PC-9 (cell line): Measurements from ENCODE around the gene DDHD1. TPM values are rescaled to one million over a fixed set of nuclear protein-coding genes. Genes with fewer than 3 reads are reported as not detected.

Experiments used
- BruUV-seq: library from RNA; stranded (reverse); fragments of 400-500 nt; replicated peaks from 2 replicates; lab custom pipeline; 2021; lab: Mats Ljungman, UMichigan
- CTCF ChIA-PET: fragments of 300-600 bp; sonication (Branson Sonifier 250); formaldehyde crosslinking; loops from one replicate; lab custom pipeline; 2022; ENCODE audit warnings: antibody characterized with exemption; lab: Charles Lee
- POLR2A ChIA-PET: fragments of 300-600 bp; sonication (Branson Sonifier 250); formaldehyde crosslinking; loops from one replicate; lab custom pipeline; 2022; ENCODE audit warnings: antibody characterized with exemption; ENCODE audit not compliant: unreplicated experiment; lab: Charles Lee
- DNase-seq, 2 experiments: peaks; one replicate each; pipeline versions ENCODE4 v3.0.0 to v3.0.0-alpha.2; 2015 to 2022; ENCODE audit warnings: mixed read lengths in 1 of 2
- H2AFZ ChIP-seq: fragments of 200-600 bp; sonication (generic); 2 replicates; pipeline ENCODE4 v1.8.1; 2017; ENCODE audit warnings: antibody characterized with exemption
- H3F3A ChIP-seq: fragments of 200-600 bp; sonication (generic); 2 replicates; pipeline ENCODE4 v1.8.1; 2017; ENCODE audit warnings: antibody characterized with exemption, mild to moderate bottlenecking, low read depth; ENCODE audit not compliant: insufficient read depth
- H3K27ac ChIP-seq: fragments of 200-600 bp; sonication (generic); 2 replicates; pipeline ENCODE4 v1.6.1; 2016; ENCODE audit warnings: mixed run types
- H3K27me3 ChIP-seq: fragments of 200-600 bp; sonication (generic); 2 replicates; pipeline ENCODE4 v1.6.1; 2016; ENCODE audit warnings: low read depth, mixed run types; ENCODE audit not compliant: insufficient read depth
- H3K36me3 ChIP-seq: fragments of 200-600 bp; sonication (generic); 2 replicates; pipeline ENCODE4 v1.6.1; 2016; ENCODE audit warnings: low read depth, mixed run types
- H3K4me1 ChIP-seq: fragments of 200-600 bp; sonication (generic); replicated peaks from 2 replicates; pipeline ENCODE4 v1.6.1; 2016; ENCODE audit warnings: mixed run types; ENCODE audit not compliant: insufficient read depth
- H3K4me2 ChIP-seq: fragments of 200-600 bp; sonication (generic); 2 replicates; pipeline ENCODE4 v1.6.1; 2017; ENCODE audit warnings: mixed run types
- H3K4me3 ChIP-seq: fragments of 200-600 bp; sonication (generic); 2 replicates; pipeline ENCODE4 v1.6.1; 2016; ENCODE audit warnings: mixed run types
- H3K79me2 ChIP-seq: fragments of 200-600 bp; sonication (generic); 2 replicates; pipeline ENCODE4 v1.6.1; 2017; ENCODE audit warnings: low read depth, mixed run types
- H3K9me2 ChIP-seq: fragments of 200-600 bp; sonication (generic); 2 replicates; pipeline ENCODE4 v1.8.1; 2017; ENCODE audit warnings: mild to moderate bottlenecking; ENCODE audit not compliant: insufficient read depth
- H3K9me3 ChIP-seq: fragments of 200-600 bp; sonication (generic); 2 replicates; pipeline ENCODE4 v1.8.1; 2016; ENCODE audit warnings: low read depth; ENCODE audit not compliant: insufficient read depth
- H4K20me1 ChIP-seq: fragments of 200-600 bp; sonication (generic); 2 replicates; pipeline ENCODE4 v1.8.1; 2017; ENCODE audit not compliant: insufficient read depth
- EZH2 ChIP-seq: fragments of 200-600 bp; sonication (generic); IDR thresholded peaks from 2 replicates; pipeline ENCODE4 v1.8.0; 2017; ENCODE audit warnings: antibody characterized with exemption, low read depth
- intact Hi-C: fragments of 100-400 bp; cut with micrococcal nuclease; formaldehyde crosslinking; loops from one replicate; pipeline ENCODE4 v1.10.0; 2022; ENCODE audit not compliant: unreplicated experiment
- total RNA-seq: library from RNA; stranded (reverse); gene quantifications from 2 replicates; pipeline ENCODE4 v1.2.3, GENCODE V29; 2021
- TF ChIP-seq, protein P1 (sequence below): fragments of 200-600 bp; sonication (generic); conservative IDR thresholded peaks from 2 replicates; pipeline ENCODE4 v1.6.1; 2017; ENCODE audit warnings: mixed run types, antibody characterized with exemption, mild to moderate bottlenecking, moderate library complexity

The DDHD1 gene
- total RNA-seq, 1 experiment from 2014 or later = 11.3 TPM

DNA sequence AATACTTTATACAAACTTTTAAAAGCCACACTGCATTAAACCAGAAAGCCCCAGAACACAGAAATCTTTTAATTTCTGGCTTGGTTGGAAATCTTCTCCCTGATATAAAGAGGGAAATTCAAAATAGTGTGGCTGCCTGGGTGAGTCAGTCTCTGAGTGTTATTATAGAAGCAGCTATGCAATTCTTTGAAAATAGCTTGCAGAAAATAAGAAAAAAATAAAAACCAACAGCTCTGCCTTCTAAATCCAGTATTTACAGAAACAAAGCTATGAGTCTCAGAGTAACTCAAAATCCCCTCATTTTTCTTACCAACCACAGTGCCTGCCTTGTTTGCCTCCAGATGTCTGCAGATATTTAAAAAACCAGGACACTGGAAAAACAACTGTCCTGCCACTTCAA, 133.7 kb downstream of the DDHD1 start:
- H3K9me2 ChIP-seq = no peaks in the 10 kb centered on the region
- TF ChIP-seq, protein P1, sequence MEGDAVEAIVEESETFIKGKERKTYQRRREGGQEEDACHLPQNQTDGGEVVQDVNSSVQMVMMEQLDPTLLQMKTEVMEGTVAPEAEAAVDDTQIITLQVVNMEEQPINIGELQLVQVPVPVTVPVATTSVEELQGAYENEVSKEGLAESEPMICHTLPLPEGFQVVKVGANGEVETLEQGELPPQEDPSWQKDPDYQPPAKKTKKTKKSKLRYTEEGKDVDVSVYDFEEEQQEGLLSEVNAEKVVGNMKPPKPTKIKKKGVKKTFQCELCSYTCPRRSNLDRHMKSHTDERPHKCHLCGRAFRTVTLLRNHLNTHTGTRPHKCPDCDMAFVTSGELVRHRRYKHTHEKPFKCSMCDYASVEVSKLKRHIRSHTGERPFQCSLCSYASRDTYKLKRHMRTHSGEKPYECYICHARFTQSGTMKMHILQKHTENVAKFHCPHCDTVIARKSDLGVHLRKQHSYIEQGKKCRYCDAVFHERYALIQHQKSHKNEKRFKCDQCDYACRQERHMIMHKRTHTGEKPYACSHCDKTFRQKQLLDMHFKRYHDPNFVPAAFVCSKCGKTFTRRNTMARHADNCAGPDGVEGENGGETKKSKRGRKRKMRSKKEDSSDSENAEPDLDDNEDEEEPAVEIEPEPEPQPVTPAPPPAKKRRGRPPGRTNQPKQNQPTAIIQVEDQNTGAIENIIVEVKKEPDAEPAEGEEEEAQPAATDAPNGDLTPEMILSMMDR = no peak
- no peak for TF ChIP-seq EZH2
- CTCF ChIA-PET = no interaction called here
- H4K20me1 ChIP-seq = no peaks in the 10 kb centered on the region
- no peak overlapping the region for H3K27ac ChIP-seq
- H3K36me3 ChIP-seq = no peaks in the 10 kb centered on the region
- intact Hi-C loops = no loop called here
- H3K9me3 ChIP-seq = no peaks in the 10 kb centered on the region
- DNase-seq = no peak
- no peak overlapping the region for H3K4me2 ChIP-seq
- no peaks in the 10 kb centered on the region for H3K79me2 ChIP-seq
- no peaks in the 10 kb centered on the region for H3F3A ChIP-seq
- H3K4me3 ChIP-seq = no peak overlapping the region
- H3K4me1 ChIP-seq = no peaks in the 10 kb centered on the region
- no peak overlapping the region for H2AFZ ChIP-seq
- H3K27me3 ChIP-seq = no peaks in the 10 kb centered on the region
- POLR2A ChIA-PET = no interaction called here
- no TSS peak for BruUV-seq

DNA sequence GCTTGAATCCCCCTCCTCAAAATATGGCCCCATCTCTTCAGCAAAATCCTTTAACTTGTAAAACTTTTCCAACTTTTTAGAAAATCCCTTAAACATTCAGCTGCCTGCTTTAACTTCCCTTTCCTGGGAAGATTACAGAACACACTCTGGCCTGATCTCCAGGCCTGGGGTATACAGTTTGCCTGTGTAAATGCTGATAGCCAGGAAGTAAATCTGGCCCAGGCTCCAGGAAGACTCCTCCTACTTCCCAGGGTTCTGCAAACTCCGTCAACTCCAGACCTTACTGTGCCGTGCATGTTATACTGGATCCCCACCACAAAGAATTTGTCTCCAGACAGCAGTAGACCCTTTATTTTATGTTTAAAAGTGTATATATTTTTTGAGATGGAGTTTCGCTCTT, 135.3 kb downstream of the DDHD1 start:
- Histone ChIP-seq H3K4me2 (no peak overlapping the region), H3K27ac (no peak overlapping the region), H3F3A (no peaks in the 10 kb centered on the region), H3K79me2 (no peaks in the 10 kb centered on the region), H3K9me2 (no peaks in the 10 kb centered on the region), H2AFZ (no peak overlapping the region), H3K4me3 (no peak overlapping the region), H4K20me1 (no peaks in the 10 kb centered on the region), H3K27me3 (no peaks in the 10 kb centered on the region), H3K4me1 (no peaks in the 10 kb centered on the region), H3K36me3 (no peaks in the 10 kb centered on the region), H3K9me3 (no peaks in the 10 kb centered on the region)
- no TSS peak for BruUV-seq
- ChIA-PET CTCF (no interaction called here), POLR2A (no interaction called here)
- intact Hi-C loops = no loop called here
- no peak for DNase-seq
- TF ChIP-seq, protein P1 = no peak
- TF ChIP-seq EZH2 = no peak

DNA sequence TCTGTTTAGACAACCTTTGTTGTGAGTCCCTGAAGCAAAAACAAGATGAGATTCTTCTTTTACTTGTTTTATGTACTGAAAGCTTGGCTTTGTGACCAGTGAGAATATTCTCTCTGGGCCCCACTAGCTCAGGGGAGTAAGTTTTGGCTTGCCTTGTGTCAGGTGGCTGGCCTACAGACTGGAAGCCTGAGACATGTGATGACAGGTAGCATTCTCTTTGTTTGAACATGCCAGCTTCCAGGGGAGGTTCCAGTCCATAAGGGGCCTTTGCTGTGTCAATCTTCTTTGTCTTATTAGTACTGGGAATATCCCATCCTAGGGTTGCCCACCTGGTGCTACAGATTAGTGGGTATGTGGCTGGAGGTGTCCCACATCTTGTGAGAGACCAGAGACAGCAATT, 136.2 kb downstream of the DDHD1 start:
- H3K79me2 ChIP-seq = no peaks in the 10 kb centered on the region
- H4K20me1 ChIP-seq = no peaks in the 10 kb centered on the region
- no peaks in the 10 kb centered on the region for H3K36me3 ChIP-seq
- no peak for DNase-seq
- ChIA-PET CTCF (no interaction called here), POLR2A (no interaction called here)
- no peak overlapping the region for H3K27ac ChIP-seq
- no peak overlapping the region for H2AFZ ChIP-seq
- no peaks in the 10 kb centered on the region for H3F3A ChIP-seq
- H3K4me2 ChIP-seq = no peak overlapping the region
- H3K4me3 ChIP-seq = no peak overlapping the region
- H3K9me2 ChIP-seq = no peaks in the 10 kb centered on the region
- TF ChIP-seq, protein P1 = no peak
- TF ChIP-seq EZH2 = no peak
- no TSS peak for BruUV-seq
- intact Hi-C loops = no loop called here
- no peaks in the 10 kb centered on the region for H3K4me1 ChIP-seq
- no peaks in the 10 kb centered on the region for H3K9me3 ChIP-seq
- H3K27me3 ChIP-seq = no peaks in the 10 kb centered on the region
